Ectodermal cell (in vitro differentiated cells): ENCODE data around the gene NAP1L5.

Source experiments
- H3K27ac ChIP-seq: 2 replicates; pipeline ENCODE4 v1.7.0; 2013; ENCODE audit warnings: mild to moderate bottlenecking, low read depth, low read length; ENCODE audit not compliant: insufficient read depth, poor library complexity, severe bottlenecking
- H3K27me3 ChIP-seq: 2 replicates; pipeline ENCODE4 v1.7.0; 2013; ENCODE audit warnings: mild to moderate bottlenecking, low read length; ENCODE audit not compliant: insufficient read depth, control insufficient read depth, poor library complexity, severe bottlenecking
- H3K36me3 ChIP-seq: one replicate; pipeline ENCODE4 v1.7.0; 2013; ENCODE audit warnings: low read length; ENCODE audit not compliant: control insufficient read depth, insufficient read depth
- H3K4me1 ChIP-seq: one replicate; pipeline ENCODE4 v1.7.0; 2013; ENCODE audit warnings: low read length; ENCODE audit not compliant: control insufficient read depth, insufficient read depth
- H3K4me3 ChIP-seq: 2 replicates; pipeline ENCODE4 v1.7.0; 2013; ENCODE audit warnings: low read depth, low read length, control low read depth; ENCODE audit not compliant: insufficient read depth
- H3K9me3 ChIP-seq: 2 replicates; pipeline ENCODE4 v1.7.0; 2013; ENCODE audit warnings: mild to moderate bottlenecking, low read length, moderate library complexity; ENCODE audit not compliant: control insufficient read depth
- WGBS, 2 experiments: methylation state at CpG; one replicate each; pipeline ENCODE4 v1.1.7; 2013; ENCODE audit warnings: missing lambda C conversion rate in 2 of 2; 5-methylcytosine and 5-hydroxymethylcytosine counted together

The NAP1L5 gene

DNA sequence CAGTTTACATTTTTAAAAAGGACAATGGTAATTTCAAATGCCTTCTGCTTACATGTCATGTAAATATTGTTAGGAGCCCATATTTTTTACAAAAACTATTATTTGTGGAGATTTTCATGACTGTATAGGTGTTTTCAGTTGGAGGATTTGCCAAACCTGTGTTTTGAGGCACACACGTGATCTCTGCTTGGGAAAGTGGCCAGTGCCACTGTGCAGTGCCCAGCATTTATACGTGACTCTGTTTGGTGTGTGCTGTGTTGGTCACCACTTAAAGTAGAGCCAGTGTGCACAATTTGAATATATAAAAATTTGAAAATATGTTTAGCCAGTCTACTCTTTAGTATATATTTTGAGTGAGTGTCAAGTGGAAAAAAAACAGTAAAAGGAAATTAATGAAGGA is 26.8 kb upstream of the NAP1L5 start:
- Histone ChIP-seq H3K9me3 (no peaks in the 10 kb centered on the region), H3K36me3 (peaks cover 8% of the 10 kb centered on the region), H3K4me1 (no peaks in the 10 kb centered on the region), H3K27ac (no peak overlapping the region), H3K4me3 (no peak overlapping the region), H3K27me3 (no peaks in the 10 kb centered on the region)
- 93 to 95% methylated on average over 2 of the region's 2 CpGs for WGBS, 2 experiments

- no peak overlapping the region for H3K4me3 ChIP-seq
- H3K27me3 ChIP-seq: no peaks in the 10 kb centered on the region
- H3K27ac ChIP-seq: no peak overlapping the region
- H3K9me3 ChIP-seq: no peaks in the 10 kb centered on the region
- peaks cover 4% of the 10 kb centered on the region for H3K36me3 ChIP-seq
- no peaks in the 10 kb centered on the region for H3K4me1 ChIP-seq
- WGBS, 2 experiments: 91 to 96% methylated on average over 2 of the region's 2 CpGs
These were observed 25.2 kb upstream of the NAP1L5 start for GRCh38 chr4:88722828-88723227.

DNA sequence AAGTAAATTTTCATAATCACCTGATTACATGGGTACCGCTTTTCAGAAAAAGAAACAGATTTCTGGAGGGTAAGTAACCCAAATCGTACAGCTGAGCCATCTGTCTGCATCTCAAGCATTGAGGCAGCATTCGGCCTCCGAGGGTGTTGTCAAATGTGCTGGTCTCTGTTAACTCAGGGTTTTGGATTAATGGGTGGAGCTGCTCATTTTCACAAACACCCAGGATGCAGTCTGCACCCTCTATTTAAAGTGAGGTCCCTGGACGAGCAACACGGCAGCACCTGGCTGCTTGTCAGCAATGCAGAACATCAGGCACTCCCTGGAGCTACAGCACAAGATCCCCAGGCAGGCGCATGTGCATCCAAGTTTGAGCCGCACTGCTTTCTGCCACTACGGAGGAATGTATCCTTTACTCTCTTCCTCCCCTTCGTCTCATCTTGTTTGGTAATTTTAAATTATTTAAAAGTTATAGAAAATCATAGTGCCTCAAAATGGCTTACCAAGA is 24.7 kb upstream of the NAP1L5 start:
- Histone ChIP-seq H3K27me3 (no peaks in the 10 kb centered on the region), H3K4me1 (no peaks in the 10 kb centered on the region), H3K27ac (no peak overlapping the region), H3K4me3 (no peak overlapping the region), H3K9me3 (no peaks in the 10 kb centered on the region), H3K36me3 (no peaks in the 10 kb centered on the region)
- 88 to 91% methylated on average over 9 of the region's 10 CpGs for WGBS, 2 experiments

- H3K9me3 ChIP-seq: no peaks in the 10 kb centered on the region
- WGBS, 2 experiments: 94 to 95% methylated on average over 10 of the region's 10 CpGs
- H3K27me3 ChIP-seq: no peaks in the 10 kb centered on the region
- H3K4me3 ChIP-seq: no peak overlapping the region
- no peaks in the 10 kb centered on the region for H3K36me3 ChIP-seq
- no peak overlapping the region for H3K27ac ChIP-seq
- H3K4me1 ChIP-seq: no peaks in the 10 kb centered on the region
These were observed 23.1 kb upstream of the NAP1L5 start for GRCh38 chr4:88720451-88721428.

DNA sequence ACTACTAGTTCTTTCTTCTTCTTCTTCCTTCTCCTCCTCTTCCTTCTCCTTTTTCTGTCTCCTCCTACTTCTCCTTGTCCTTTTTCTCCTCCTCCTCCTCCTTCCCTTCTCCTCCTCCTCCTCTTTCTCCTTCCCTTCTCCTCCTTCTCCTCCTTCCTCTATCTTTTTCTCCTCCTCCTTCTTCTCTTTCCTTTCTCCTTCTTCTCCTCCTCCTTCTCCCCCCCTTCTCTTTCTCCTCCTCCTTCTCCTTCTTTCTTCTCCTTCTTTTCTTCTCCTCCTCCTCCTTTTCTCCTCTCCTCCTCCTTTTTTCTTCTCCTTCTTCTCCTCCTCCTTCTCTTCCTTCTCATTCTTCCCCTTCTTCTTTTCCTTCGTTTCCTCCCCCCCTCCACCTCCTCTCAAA is 21.8 kb upstream of the NAP1L5 start:
- H3K27ac ChIP-seq: no peak overlapping the region
- no peaks in the 10 kb centered on the region for H3K27me3 ChIP-seq
- 90 to 100% methylated on average over 1 of the region's 1 CpG for WGBS, 2 experiments
- no peaks in the 10 kb centered on the region for H3K9me3 ChIP-seq
- H3K4me3 ChIP-seq: no peak overlapping the region
- no peaks in the 10 kb centered on the region for H3K36me3 ChIP-seq
- no peaks in the 10 kb centered on the region for H3K4me1 ChIP-seq

GRCh38 chr4:88718098-88718497 is 20.5 kb upstream of the NAP1L5 start:
- no peak overlapping the region for H3K27ac ChIP-seq
- no peaks in the 10 kb centered on the region for H3K9me3 ChIP-seq
- H3K36me3 ChIP-seq: no peaks in the 10 kb centered on the region
- H3K4me1 ChIP-seq: no peaks in the 10 kb centered on the region
- H3K27me3 ChIP-seq: no peaks in the 10 kb centered on the region
- 83 to 95% methylated on average over 5 of the region's 5 CpGs for WGBS, 2 experiments
- no peak overlapping the region for H3K4me3 ChIP-seq

GRCh38 chr4:88713782-88714181 is 16.2 kb upstream of the NAP1L5 start:
- 83 to 100% methylated on average over 1 of the region's 1 CpG for WGBS, 2 experiments
- no peak overlapping the region for H3K27ac ChIP-seq
- no peaks in the 10 kb centered on the region for H3K36me3 ChIP-seq
- no peaks in the 10 kb centered on the region for H3K9me3 ChIP-seq
- no peaks in the 10 kb centered on the region for H3K4me1 ChIP-seq
- H3K27me3 ChIP-seq: no peaks in the 10 kb centered on the region
- H3K4me3 ChIP-seq: no peak overlapping the region

- Histone ChIP-seq H3K27ac (no peak overlapping the region), H3K4me3 (no peak overlapping the region), H3K27me3 (no peaks in the 10 kb centered on the region), H3K9me3 (no peaks in the 10 kb centered on the region), H3K4me1 (no peaks in the 10 kb centered on the region), H3K36me3 (no peaks in the 10 kb centered on the region)
- WGBS, 2 experiments: 100% methylated on average over 1 of the region's 1 CpG; no CpG with 5 or more reads in 1 of the 2 experiments
These were observed 12.4 kb upstream of the NAP1L5 start for GRCh38 chr4:88709989-88710388.

DNA sequence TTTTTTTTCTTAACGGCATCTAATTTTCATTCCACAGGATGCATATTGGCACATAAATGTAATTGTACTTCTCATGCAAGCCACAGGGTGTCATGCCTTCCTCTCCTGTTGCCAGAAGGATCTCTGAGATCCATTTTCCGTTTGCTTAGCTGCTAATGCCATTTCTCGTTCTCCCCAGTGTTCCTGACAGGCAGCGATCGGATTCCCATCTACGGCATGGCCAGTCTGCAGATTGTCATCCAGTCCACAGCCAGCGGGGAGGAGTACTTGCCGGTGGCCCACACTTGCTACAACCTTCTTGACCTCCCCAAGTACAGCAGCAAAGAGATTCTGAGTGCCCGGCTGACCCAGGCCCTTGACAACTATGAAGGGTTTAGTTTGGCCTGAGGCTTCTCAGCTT is 8.9 kb upstream of the NAP1L5 start:
- H3K4me1 ChIP-seq: no peaks in the 10 kb centered on the region
- no peaks in the 10 kb centered on the region for H3K36me3 ChIP-seq
- no peaks in the 10 kb centered on the region for H3K27me3 ChIP-seq
- no peak overlapping the region for H3K4me3 ChIP-seq
- no peaks in the 10 kb centered on the region for H3K9me3 ChIP-seq
- H3K27ac ChIP-seq: no peak overlapping the region
- 83 to 84% methylated on average over 9 of the region's 9 CpGs for WGBS, 2 experiments

GRCh38 chr4:88705805-88706492 is 8.3 kb upstream of the NAP1L5 start:
- Histone ChIP-seq H3K27me3 (no peaks in the 10 kb centered on the region), H3K4me1 (no peaks in the 10 kb centered on the region), H3K4me3 (no peak overlapping the region), H3K27ac (no peak overlapping the region), H3K9me3 (no peaks in the 10 kb centered on the region), H3K36me3 (no peaks in the 10 kb centered on the region)
- WGBS, 2 experiments: 85 to 87% methylated on average over 3 of the region's 3 CpGs
